Upper lobe of right lung (tissue), 1 donor: ENCODE results near the gene CCDC171. TPM values are rescaled to one million over a fixed set of nuclear protein-coding genes. Genes with fewer than 3 reads are reported as not detected.

Experiments
- ATAC-seq: fragments of 200-7000 bp; cut with Tn5 transposase; one replicate; pipeline ENCODE4 v1.9.1; 2020; ENCODE audit warnings: mild to moderate bottlenecking, moderate library complexity
- DNase-seq: peaks from one replicate; pipeline ENCODE4 v3.0.0-alpha.2; 2020
- H3K27ac ChIP-seq: fragments of 200-600 bp; one replicate; pipeline ENCODE4 v1.8.0; 2022
- H3K27me3 ChIP-seq: fragments of 200-600 bp; one replicate; pipeline ENCODE4 v1.8.0; 2022; ENCODE audit warnings: mild to moderate bottlenecking
- H3K36me3 ChIP-seq: fragments of 200-600 bp; one replicate; pipeline ENCODE4 v1.8.0; 2022
- H3K4me1 ChIP-seq: fragments of 200-600 bp; one replicate; pipeline ENCODE4 v1.8.0; 2022
- H3K4me3 ChIP-seq: fragments of 200-600 bp; one replicate; pipeline ENCODE4 v1.8.0; 2022; ENCODE audit warnings: mild to moderate bottlenecking
- H3K9me3 ChIP-seq: fragments of 200-600 bp; one replicate; pipeline ENCODE4 v1.8.0; 2022
- intact Hi-C: fragments of 100-400 bp; cut with DNase I; formaldehyde crosslinking; loops from one replicate; pipeline ENCODE4 v1.11.0; 2022
- total RNA-seq: library from RNA; stranded (reverse); fragmentation: NEBNext Ultra II Directional; extraction: Animal tissue kit (Norgen Biotek cat#: 25700); gene quantifications from one replicate; pipeline ENCODE4 v1.2.1, GENCODE V29; 2021
- TF ChIP-seq, protein P1 (sequence below): fragments of 200-600 bp; IDR thresholded peaks from one replicate; pipeline ENCODE4 v1.8.0; 2022; ENCODE audit warnings: antibody characterized with exemption
- donor health status: DM: no; HTN: yes; CAD: no; lungs with severe emphysema.

CCDC171 gene
- total RNA-seq, 1 donor from 2014 or later: 3.0 TPM

DNA sequence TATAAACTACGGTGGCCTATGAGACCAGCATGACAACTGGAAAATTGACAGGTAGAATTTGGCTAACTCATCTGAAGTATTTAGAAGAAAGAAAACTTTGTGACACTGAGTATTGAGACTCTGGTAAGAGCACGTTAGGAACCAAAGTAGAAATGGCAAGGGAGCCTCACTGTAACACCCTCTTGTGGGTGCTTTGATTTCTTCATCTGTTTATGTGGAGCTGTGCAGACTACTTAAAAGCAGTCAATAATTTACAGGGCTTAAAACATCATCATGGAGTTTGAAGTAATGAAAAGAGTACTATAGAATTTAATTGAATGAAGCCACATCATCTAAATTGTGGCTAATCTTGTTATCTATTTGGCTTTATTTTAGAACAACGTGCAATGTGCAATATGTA lies 414.2 kb downstream of the CCDC171 start:
- no peak for ATAC-seq
- no peaks in the 10 kb centered on the region for H3K4me1 ChIP-seq
- TF ChIP-seq, protein P1, sequence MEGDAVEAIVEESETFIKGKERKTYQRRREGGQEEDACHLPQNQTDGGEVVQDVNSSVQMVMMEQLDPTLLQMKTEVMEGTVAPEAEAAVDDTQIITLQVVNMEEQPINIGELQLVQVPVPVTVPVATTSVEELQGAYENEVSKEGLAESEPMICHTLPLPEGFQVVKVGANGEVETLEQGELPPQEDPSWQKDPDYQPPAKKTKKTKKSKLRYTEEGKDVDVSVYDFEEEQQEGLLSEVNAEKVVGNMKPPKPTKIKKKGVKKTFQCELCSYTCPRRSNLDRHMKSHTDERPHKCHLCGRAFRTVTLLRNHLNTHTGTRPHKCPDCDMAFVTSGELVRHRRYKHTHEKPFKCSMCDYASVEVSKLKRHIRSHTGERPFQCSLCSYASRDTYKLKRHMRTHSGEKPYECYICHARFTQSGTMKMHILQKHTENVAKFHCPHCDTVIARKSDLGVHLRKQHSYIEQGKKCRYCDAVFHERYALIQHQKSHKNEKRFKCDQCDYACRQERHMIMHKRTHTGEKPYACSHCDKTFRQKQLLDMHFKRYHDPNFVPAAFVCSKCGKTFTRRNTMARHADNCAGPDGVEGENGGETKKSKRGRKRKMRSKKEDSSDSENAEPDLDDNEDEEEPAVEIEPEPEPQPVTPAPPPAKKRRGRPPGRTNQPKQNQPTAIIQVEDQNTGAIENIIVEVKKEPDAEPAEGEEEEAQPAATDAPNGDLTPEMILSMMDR: no peak
- intact Hi-C loops: no loop called here
- no peak overlapping the region for H3K4me3 ChIP-seq
- H3K27ac ChIP-seq: no peak overlapping the region
- no peaks in the 10 kb centered on the region for H3K36me3 ChIP-seq
- H3K27me3 ChIP-seq: no peaks in the 10 kb centered on the region
- no peak for DNase-seq
- H3K9me3 ChIP-seq: no peaks in the 10 kb centered on the region

DNA sequence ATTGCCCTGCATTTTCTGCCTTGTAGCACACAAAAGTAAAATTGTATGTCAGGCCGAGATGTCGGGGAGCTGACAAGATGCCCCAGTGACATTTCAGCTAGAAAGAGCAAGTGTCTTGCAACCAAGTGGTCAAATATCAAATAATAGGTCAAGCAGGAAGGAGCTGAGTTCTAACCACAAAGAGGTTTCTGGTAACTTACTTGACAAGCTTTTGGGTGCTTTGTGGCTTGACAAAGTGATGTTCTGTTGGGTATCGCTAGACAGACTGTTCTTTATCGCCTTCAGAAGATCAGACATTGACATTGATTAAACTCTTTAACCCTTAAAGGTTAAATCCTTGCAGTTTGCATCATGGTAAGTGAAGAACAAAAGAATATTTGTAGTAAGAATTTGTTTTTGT lies 419.9 kb downstream of the CCDC171 start:
- TF ChIP-seq, protein P1: no peak
- no peak for DNase-seq
- Histone ChIP-seq H3K27me3 (no peaks in the 10 kb centered on the region), H3K9me3 (no peaks in the 10 kb centered on the region), H3K27ac (no peak overlapping the region), H3K4me1 (no peaks in the 10 kb centered on the region), H3K4me3 (no peak overlapping the region), H3K36me3 (no peaks in the 10 kb centered on the region)
- ATAC-seq: no peak
- intact Hi-C loops: no loop called here

DNA sequence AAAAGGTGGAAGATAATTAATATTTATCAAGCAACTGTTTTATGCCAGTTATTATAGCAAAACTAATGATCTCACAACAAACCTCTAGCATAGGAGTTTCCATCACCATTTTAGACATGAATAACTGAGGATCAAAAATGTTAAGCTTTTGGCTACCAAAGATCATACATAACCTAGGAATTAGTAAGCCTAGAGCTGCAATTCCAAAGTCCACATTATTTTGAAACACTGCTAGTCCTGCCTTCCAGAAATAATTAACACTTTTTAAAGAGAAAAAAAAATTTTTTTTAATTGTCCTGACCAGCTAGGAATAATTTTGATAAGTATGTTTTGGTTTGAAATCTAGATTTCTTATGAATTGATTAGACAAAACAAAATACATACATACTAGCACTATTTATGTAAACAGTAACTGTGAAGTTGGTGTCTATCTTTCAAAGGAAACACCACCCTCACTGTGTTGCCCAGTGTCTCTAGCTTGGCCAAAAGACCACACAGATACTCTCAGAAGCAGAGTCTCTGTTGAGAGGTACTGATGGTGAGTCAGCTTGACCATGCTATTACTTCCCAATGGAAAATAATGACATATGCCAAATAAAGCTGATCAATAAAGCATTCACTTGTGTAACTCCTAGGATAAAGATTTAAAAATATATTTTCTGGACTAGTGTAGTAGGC lies 422.4 kb downstream of the CCDC171 start:
- H3K4me1 ChIP-seq: no peaks in the 10 kb centered on the region
- no peaks in the 10 kb centered on the region for H3K9me3 ChIP-seq
- ATAC-seq: no peak
- no peak overlapping the region for H3K27ac ChIP-seq
- no peak for DNase-seq
- TF ChIP-seq, protein P1: no peak
- no peak overlapping the region for H3K4me3 ChIP-seq
- no peaks in the 10 kb centered on the region for H3K27me3 ChIP-seq
- no peaks in the 10 kb centered on the region for H3K36me3 ChIP-seq
- intact Hi-C loops: no loop called here

DNA sequence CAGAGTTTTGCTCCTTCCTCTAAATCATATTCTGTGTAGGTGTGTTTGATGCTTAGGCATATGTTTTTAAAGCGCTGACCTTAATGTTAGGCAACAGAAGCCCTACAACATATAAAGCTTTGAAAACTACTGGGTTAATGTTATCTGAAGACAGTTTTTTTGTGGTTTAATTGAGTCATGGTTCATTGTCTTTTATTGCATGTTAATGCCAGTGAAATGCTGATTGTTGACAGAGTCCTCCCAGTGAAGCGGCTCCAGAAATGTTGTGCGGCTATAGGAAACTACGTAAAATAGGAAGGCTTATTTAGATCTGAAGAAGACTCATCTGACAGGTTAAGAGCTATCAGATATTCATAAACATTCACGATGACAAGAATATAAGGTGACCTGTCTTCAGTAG lies 424.6 kb downstream of the CCDC171 start:
- Histone ChIP-seq H3K4me3 (no peak overlapping the region), H3K27ac (no peak overlapping the region), H3K27me3 (no peaks in the 10 kb centered on the region), H3K4me1 (no peaks in the 10 kb centered on the region), H3K9me3 (no peaks in the 10 kb centered on the region), H3K36me3 (no peaks in the 10 kb centered on the region)
- TF ChIP-seq, protein P1: no peak
- DNase-seq: no peak
- no peak for ATAC-seq
- intact Hi-C loops: no loop called here

DNA sequence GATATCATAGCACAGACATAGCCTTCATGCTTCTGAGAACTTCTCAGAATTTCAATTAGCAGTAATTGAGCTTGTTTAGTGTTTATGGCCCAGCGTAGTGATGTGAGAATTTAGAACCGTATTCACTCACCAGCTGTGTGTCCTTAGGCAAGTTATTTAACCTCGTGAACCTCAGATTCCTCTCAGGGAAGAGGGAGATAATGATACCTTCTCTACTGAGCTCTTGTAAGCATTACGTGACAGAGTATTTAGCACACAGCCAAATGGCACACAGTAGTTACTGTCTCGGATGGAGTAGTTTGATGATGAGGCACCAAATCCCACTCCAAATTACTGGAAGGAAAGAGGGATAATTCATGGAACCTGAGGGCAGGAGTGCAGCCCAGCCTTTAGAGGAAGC lies 429.3 kb downstream of the CCDC171 start:
- intact Hi-C loops: no loop called here
- H3K36me3 ChIP-seq: no peaks in the 10 kb centered on the region
- H3K27me3 ChIP-seq: no peaks in the 10 kb centered on the region
- no peaks in the 10 kb centered on the region for H3K4me1 ChIP-seq
- H3K4me3 ChIP-seq: no peak overlapping the region
- TF ChIP-seq, protein P1: no peak
- DNase-seq (no peak), ATAC-seq (no peak)
- no peaks in the 10 kb centered on the region for H3K9me3 ChIP-seq
- no peak overlapping the region for H3K27ac ChIP-seq
